ENCODE results near the gene PPP3CA.

PPP3CA gene

GRCh38 chr4:101329592-101329991, 17.7 kb downstream of the PPP3CA start:
- DNase-seq: no peak

- no peak for DNase-seq
Measured at GRCh38 chr4:101328063-101328602, 19.2 kb downstream of the PPP3CA start.

- no peak for DNase-seq
Measured at GRCh38 chr4:101326576-101326975, 20.8 kb downstream of the PPP3CA start.

GRCh38 chr4:101322743-101323142, 24.6 kb downstream of the PPP3CA start:
- DNase-seq: no peak

- no peak for DNase-seq
Measured at GRCh38 chr4:101321481-101322042, 25.8 kb downstream of the PPP3CA start.

- DNase-seq: no peak
Measured at GRCh38 chr4:101315786-101316185, 31.5 kb downstream of the PPP3CA start.

- DNase-seq: no peak
Measured at GRCh38 chr4:101315041-101315440, 32.3 kb downstream of the PPP3CA start.

GRCh38 chr4:101309925-101310324, 37.4 kb downstream of the PPP3CA start:
- no peak for DNase-seq

GRCh38 chr4:101307899-101308298, 39.4 kb downstream of the PPP3CA start:
- DNase-seq: no peak

GRCh38 chr4:101306764-101307615, 40.3 kb downstream of the PPP3CA start:
- no peak for DNase-seq

- DNase-seq: no peak
Measured at GRCh38 chr4:101306225-101306624, 41.1 kb downstream of the PPP3CA start.

GRCh38 chr4:101304916-101305315, 42.4 kb downstream of the PPP3CA start:
- DNase-seq: no peak

GRCh38 chr4:101299899-101300540, 47.3 kb downstream of the PPP3CA start:
- no peak for DNase-seq

GRCh38 chr4:101299021-101299420, 48.3 kb downstream of the PPP3CA start:
- no peak for DNase-seq

- no peak for DNase-seq
Measured at GRCh38 chr4:101295691-101296090, 51.6 kb downstream of the PPP3CA start.

GRCh38 chr4:101294597-101294996, 52.7 kb downstream of the PPP3CA start:
- no peak for DNase-seq

- DNase-seq: no peak
Measured at GRCh38 chr4:101292901-101293300, 54.4 kb downstream of the PPP3CA start.

- no peak for DNase-seq
Measured at GRCh38 chr4:101292214-101292613, 55.1 kb downstream of the PPP3CA start.

- DNase-seq: no peak
Measured at GRCh38 chr4:101291198-101291597, 56.1 kb downstream of the PPP3CA start.

GRCh38 chr4:101290654-101291053, 56.7 kb downstream of the PPP3CA start:
- no peak for DNase-seq

GRCh38 chr4:101289306-101289705, 58.0 kb downstream of the PPP3CA start:
- no peak for DNase-seq

- no peak for DNase-seq
Measured at GRCh38 chr4:101288365-101289145, 58.8 kb downstream of the PPP3CA start.

- no peak for DNase-seq
Measured at GRCh38 chr4:101287324-101287723, 60.0 kb downstream of the PPP3CA start.

All from NCI-H187 treated with DMSO at 0.1 percent for 48 hours (cell line).